Parathyroid adenoma (tissue), 2 donors: ENCODE data around the gene TECPR1.

Source experiments
- H2AFZ ChIP-seq: fragments of 300-600 bp; sonication (generic); one replicate; pipeline ENCODE4 v1.7.0; 2017; ENCODE audit warnings: antibody characterized with exemption, mild to moderate bottlenecking
- H3K27ac ChIP-seq: fragments of 300-600 bp; sonication (generic); one replicate; pipeline ENCODE4 v1.7.0; 2017
- H3K27me3 ChIP-seq: fragments of 300-600 bp; sonication (generic); one replicate; pipeline ENCODE4 v1.7.0; 2017; ENCODE audit warnings: low read length; ENCODE audit not compliant: control insufficient read depth, insufficient read depth
- H3K36me3 ChIP-seq: fragments of 300-600 bp; sonication (generic); one replicate; pipeline ENCODE4 v1.7.0; 2017; ENCODE audit warnings: low read length; ENCODE audit not compliant: control insufficient read depth, insufficient read depth
- H3K4me1 ChIP-seq: fragments of 300-600 bp; sonication (generic); one replicate; pipeline ENCODE4 v1.7.0; 2017; ENCODE audit warnings: control low read depth
- H3K4me2 ChIP-seq: fragments of 300-600 bp; sonication (generic); one replicate; pipeline ENCODE4 v1.7.0; 2017; ENCODE audit warnings: low read length
- H3K4me3 ChIP-seq: fragments of 300-600 bp; sonication (generic); one replicate; pipeline ENCODE4 v1.7.0; 2017; ENCODE audit warnings: low read depth, low read length
- H3K79me2 ChIP-seq: fragments of 300-600 bp; sonication (generic); one replicate; pipeline ENCODE4 v1.7.0; 2017; ENCODE audit warnings: control low read depth
- H3K9ac ChIP-seq: fragments of 300-600 bp; sonication (generic); one replicate; pipeline ENCODE4 v1.7.0; 2017; ENCODE audit warnings: mild to moderate bottlenecking
- H3K9me3 ChIP-seq: fragments of 300-600 bp; sonication (generic); one replicate; pipeline ENCODE4 v1.7.0; 2017; ENCODE audit warnings: low read length; ENCODE audit not compliant: control insufficient read depth
- CTCF ChIP-seq: fragments of 300-600 bp; sonication (generic); IDR thresholded peaks from one replicate; pipeline ENCODE4 v1.7.0; 2017; ENCODE audit warnings: antibody characterized with exemption, mild to moderate bottlenecking
- donor health status: primary hyperparathyroidism.

The TECPR1 gene

GRCh38 chr7:98210513-98211220, 41.4 kb downstream of the TECPR1 start:
- no peaks in the 10 kb centered on the region for H3K4me1 ChIP-seq
- H3K27me3 ChIP-seq: no peaks in the 10 kb centered on the region
- H3K27ac ChIP-seq: no peak overlapping the region
- H3K4me2 ChIP-seq: no peak overlapping the region
- H3K4me3 ChIP-seq: no peak overlapping the region
- no peaks in the 10 kb centered on the region for H3K36me3 ChIP-seq
- H3K9me3 ChIP-seq: no peaks in the 10 kb centered on the region
- no peaks in the 10 kb centered on the region for H3K79me2 ChIP-seq
- TF ChIP-seq CTCF: no peak
- peak overlapping the region; percentile 64 for H2AFZ ChIP-seq
- no peak overlapping the region for H3K9ac ChIP-seq

- Histone ChIP-seq H3K9ac (no peak overlapping the region), H3K4me1 (no peaks in the 10 kb centered on the region), H3K4me2 (no peak overlapping the region), H2AFZ (no peak overlapping the region), H3K27ac (no peak overlapping the region), H3K36me3 (no peaks in the 10 kb centered on the region), H3K27me3 (no peaks in the 10 kb centered on the region), H3K4me3 (no peak overlapping the region), H3K79me2 (no peaks in the 10 kb centered on the region), H3K9me3 (no peaks in the 10 kb centered on the region)
- no peak for TF ChIP-seq CTCF
Observed at GRCh38 chr7:98209166-98209920, 42.7 kb downstream of the TECPR1 start.

- H3K36me3 ChIP-seq: no peaks in the 10 kb centered on the region
- no peaks in the 10 kb centered on the region for H3K27me3 ChIP-seq
- no peak overlapping the region for H3K9ac ChIP-seq
- H2AFZ ChIP-seq: no peak overlapping the region
- H3K79me2 ChIP-seq: no peaks in the 10 kb centered on the region
- H3K4me3 ChIP-seq: no peak overlapping the region
- no peaks in the 10 kb centered on the region for H3K4me1 ChIP-seq
- no peaks in the 10 kb centered on the region for H3K9me3 ChIP-seq
- H3K27ac ChIP-seq: no peak overlapping the region
- no peak for TF ChIP-seq CTCF
- no peak overlapping the region for H3K4me2 ChIP-seq
Observed at GRCh38 chr7:98206451-98207330, 45.3 kb downstream of the TECPR1 start.

GRCh38 chr7:98205162-98205845, 46.7 kb downstream of the TECPR1 start:
- Histone ChIP-seq H3K9me3 (no peaks in the 10 kb centered on the region), H2AFZ (no peak overlapping the region), H3K4me1 (no peaks in the 10 kb centered on the region), H3K27ac (no peak overlapping the region), H3K79me2 (no peaks in the 10 kb centered on the region), H3K4me3 (no peak overlapping the region), H3K27me3 (no peaks in the 10 kb centered on the region), H3K9ac (no peak overlapping the region), H3K4me2 (no peak overlapping the region), H3K36me3 (no peaks in the 10 kb centered on the region)
- TF ChIP-seq CTCF: no peak
